ENCODE measurements around the gene WDR27. TPM values are rescaled to one million over a fixed set of nuclear protein-coding genes. Genes with fewer than 3 reads are reported as not detected.

The WDR27 gene
- total RNA-seq, 1 donor from 2014 or later = 16.8 TPM

GRCh38 chr6:169638388-169638787, 63.4 kb downstream of the WDR27 start:
- DNase-seq (ENCODE audit: low read depth) (no peak), FAIRE-seq (no peak)
- H3K27me3 ChIP-seq (ENCODE audit: control insufficient read depth, insufficient read depth, low read length) = no peaks in the 10 kb centered on the region
- peaks cover 4% of the 10 kb centered on the region for H3K36me3 ChIP-seq (ENCODE audit: control insufficient read depth, insufficient read depth, low read length)
- TF ChIP-seq, protein P1, sequence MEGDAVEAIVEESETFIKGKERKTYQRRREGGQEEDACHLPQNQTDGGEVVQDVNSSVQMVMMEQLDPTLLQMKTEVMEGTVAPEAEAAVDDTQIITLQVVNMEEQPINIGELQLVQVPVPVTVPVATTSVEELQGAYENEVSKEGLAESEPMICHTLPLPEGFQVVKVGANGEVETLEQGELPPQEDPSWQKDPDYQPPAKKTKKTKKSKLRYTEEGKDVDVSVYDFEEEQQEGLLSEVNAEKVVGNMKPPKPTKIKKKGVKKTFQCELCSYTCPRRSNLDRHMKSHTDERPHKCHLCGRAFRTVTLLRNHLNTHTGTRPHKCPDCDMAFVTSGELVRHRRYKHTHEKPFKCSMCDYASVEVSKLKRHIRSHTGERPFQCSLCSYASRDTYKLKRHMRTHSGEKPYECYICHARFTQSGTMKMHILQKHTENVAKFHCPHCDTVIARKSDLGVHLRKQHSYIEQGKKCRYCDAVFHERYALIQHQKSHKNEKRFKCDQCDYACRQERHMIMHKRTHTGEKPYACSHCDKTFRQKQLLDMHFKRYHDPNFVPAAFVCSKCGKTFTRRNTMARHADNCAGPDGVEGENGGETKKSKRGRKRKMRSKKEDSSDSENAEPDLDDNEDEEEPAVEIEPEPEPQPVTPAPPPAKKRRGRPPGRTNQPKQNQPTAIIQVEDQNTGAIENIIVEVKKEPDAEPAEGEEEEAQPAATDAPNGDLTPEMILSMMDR (IDR thresholded peaks at IDR 0.05; ENCODE audit: insufficient read depth, low read length, severe bottlenecking) = no peak
- no peak overlapping the region for H3K4me3 ChIP-seq (ENCODE audit: low read depth, low read length)

DNA sequence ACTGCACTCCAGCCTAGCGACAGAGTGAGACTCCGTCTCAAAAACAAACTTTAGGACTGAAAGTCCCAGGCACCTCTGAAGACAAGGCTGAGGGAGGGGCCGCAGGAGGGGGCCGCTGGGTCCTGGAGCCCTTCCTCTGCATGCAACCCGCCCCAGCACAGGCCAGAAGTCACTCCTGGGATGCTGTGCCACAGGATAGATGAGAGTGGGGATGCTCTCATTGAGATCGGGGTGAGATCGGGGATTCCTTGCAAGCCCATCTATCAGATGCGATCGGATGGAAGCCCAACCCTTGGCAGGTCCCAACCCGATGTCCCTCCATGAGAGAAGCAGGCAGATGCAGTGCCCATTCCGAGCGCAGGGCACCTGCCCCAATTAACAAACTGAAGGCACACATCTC, 66.5 kb downstream of the WDR27 start:
- TF ChIP-seq, protein P1 (IDR thresholded peaks at IDR 0.05; ENCODE audit: insufficient read depth, low read length, severe bottlenecking) = no peak
- no peak for FAIRE-seq
- Histone ChIP-seq H3K36me3 (ENCODE audit: control insufficient read depth, insufficient read depth, low read length) (peaks cover 5% of the 10 kb centered on the region), H3K27me3 (ENCODE audit: control insufficient read depth, insufficient read depth, low read length) (no peaks in the 10 kb centered on the region), H3K4me3 (ENCODE audit: low read depth, low read length) (no peak overlapping the region)
- no peak for DNase-seq (ENCODE audit: low read depth)

GRCh38 chr6:169632841-169633240, 69.0 kb downstream of the WDR27 start:
- FAIRE-seq = no peak
- DNase-seq (ENCODE audit: low read depth) = no peak
- Histone ChIP-seq H3K27me3 (ENCODE audit: control insufficient read depth, insufficient read depth, low read length) (no peaks in the 10 kb centered on the region), H3K4me3 (ENCODE audit: low read depth, low read length) (no peak overlapping the region), H3K36me3 (ENCODE audit: control insufficient read depth, insufficient read depth, low read length) (peaks cover 5% of the 10 kb centered on the region)
- TF ChIP-seq, protein P1 (IDR thresholded peaks at IDR 0.05; ENCODE audit: insufficient read depth, low read length, severe bottlenecking) = no peak

GRCh38 chr6:169629256-169629655, 72.6 kb downstream of the WDR27 start:
- TF ChIP-seq, protein P1 (IDR thresholded peaks at IDR 0.05; ENCODE audit: insufficient read depth, low read length, severe bottlenecking) = no peak
- no peak for FAIRE-seq

GRCh38 chr6:169627736-169628607, 73.9 kb downstream of the WDR27 start:
- TF ChIP-seq, protein P1 (IDR thresholded peaks at IDR 0.05; ENCODE audit: insufficient read depth, low read length, severe bottlenecking) = no peak
- Histone ChIP-seq H3K27me3 (ENCODE audit: control insufficient read depth, insufficient read depth, low read length) (no peaks in the 10 kb centered on the region), H3K36me3 (ENCODE audit: control insufficient read depth, insufficient read depth, low read length) (peaks cover 5% of the 10 kb centered on the region), H3K4me3 (ENCODE audit: low read depth, low read length) (no peak overlapping the region)
- peak; percentile 23 for FAIRE-seq
- DNase-seq (ENCODE audit: low read depth) = no peak

More at GRCh38 chr6:169629256-169629655, 72.6 kb downstream of the WDR27 start:
- Histone ChIP-seq H3K27me3 (ENCODE audit: control insufficient read depth, insufficient read depth, low read length) (no peaks in the 10 kb centered on the region), H3K4me3 (ENCODE audit: low read depth, low read length) (no peak overlapping the region), H3K36me3 (ENCODE audit: control insufficient read depth, insufficient read depth, low read length) (peaks cover 8% of the 10 kb centered on the region)
- no peak for DNase-seq (ENCODE audit: low read depth)
